GM12878 (cell line): ENCODE measurements around the gene ZFHX2.

Experiments used
- CHD4 ChIP-seq: fragments of 200-600 bp; sonication (generic); IDR thresholded peaks from 2 replicates; pipeline ENCODE4 v1.6.1; 2016; ENCODE audit warnings: mild to moderate bottlenecking
- RAD51 ChIP-seq: fragments of 450-650 bp; IDR thresholded peaks from 2 replicates; pipeline ENCODE4 v1.6.1; 2016; ENCODE audit warnings: moderate library complexity, mild to moderate bottlenecking, inconsistent platforms
- SMAD1 ChIP-seq: fragments of 450-650 bp; IDR thresholded peaks from 2 replicates; pipeline ENCODE4 v1.6.1; 2018; ENCODE audit warnings: mild to moderate bottlenecking, low read depth; ENCODE audit not compliant: partially characterized antibody
- ZZZ3 ChIP-seq: IDR thresholded peaks from 2 replicates; pipeline ENCODE4 v1.6.1; 2011; ENCODE audit warnings: low read depth; ENCODE audit not compliant: control insufficient read depth, insufficient read length
- TF ChIP-seq, protein P1 (sequence below), 3 experiments: IDR thresholded peaks in 2 of 3; conservative IDR thresholded peaks in 1 of 3; 2 replicates each; pipeline ENCODE4 v1.5.1; 2011; ENCODE audit warnings: low read depth in 3 of 3, low read length in 3 of 3, mild to moderate bottlenecking in 3 of 3, control low read depth in 2 of 3, moderate library complexity in 2 of 3, inconsistent platforms in 1 of 3, mixed read lengths in 1 of 3; ENCODE audit not compliant: control insufficient read depth in 2 of 3, insufficient read depth in 1 of 3; ENCODE audit errors: extremely low read depth in 1 of 3

DNA sequence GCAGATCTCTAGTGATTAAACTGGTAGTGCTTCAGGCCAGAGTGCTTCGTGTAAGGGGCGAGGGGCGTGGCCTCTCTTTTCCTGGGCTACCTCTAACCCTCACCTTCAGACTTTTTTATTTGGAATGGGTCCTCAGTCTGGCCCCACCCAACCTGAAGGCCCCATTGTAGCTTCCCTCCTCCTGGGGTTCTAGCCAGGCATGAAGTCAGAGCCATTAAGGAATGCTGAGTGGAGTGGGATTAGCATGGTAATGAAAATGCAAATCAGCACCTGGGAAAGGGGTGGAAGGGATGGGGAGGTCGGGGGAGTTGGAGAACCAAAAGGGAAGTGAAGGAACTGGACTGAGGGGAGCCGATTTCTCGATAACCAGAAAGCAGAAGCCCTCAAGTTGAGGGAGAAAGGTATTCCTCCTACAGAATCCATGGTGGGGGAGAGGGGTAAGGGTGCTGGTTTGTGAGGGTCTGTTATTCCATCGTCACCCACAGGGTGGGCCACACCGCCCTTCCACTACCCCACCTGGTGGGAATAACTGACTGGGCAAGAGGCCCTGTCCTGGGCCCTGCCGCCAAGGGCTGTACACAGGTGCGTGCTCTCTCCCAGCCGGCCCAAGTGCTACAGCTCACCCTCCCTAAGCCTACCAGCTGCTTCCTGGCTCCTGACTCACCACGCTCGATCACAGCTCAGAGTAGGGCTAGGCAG, 14.1 kb downstream of the ZFHX2 start:
- TF ChIP-seq ZZZ3 (no peak), RAD51 (no peak), CHD4 (no peak), SMAD1 (no peak)
- TF ChIP-seq, protein P1, sequence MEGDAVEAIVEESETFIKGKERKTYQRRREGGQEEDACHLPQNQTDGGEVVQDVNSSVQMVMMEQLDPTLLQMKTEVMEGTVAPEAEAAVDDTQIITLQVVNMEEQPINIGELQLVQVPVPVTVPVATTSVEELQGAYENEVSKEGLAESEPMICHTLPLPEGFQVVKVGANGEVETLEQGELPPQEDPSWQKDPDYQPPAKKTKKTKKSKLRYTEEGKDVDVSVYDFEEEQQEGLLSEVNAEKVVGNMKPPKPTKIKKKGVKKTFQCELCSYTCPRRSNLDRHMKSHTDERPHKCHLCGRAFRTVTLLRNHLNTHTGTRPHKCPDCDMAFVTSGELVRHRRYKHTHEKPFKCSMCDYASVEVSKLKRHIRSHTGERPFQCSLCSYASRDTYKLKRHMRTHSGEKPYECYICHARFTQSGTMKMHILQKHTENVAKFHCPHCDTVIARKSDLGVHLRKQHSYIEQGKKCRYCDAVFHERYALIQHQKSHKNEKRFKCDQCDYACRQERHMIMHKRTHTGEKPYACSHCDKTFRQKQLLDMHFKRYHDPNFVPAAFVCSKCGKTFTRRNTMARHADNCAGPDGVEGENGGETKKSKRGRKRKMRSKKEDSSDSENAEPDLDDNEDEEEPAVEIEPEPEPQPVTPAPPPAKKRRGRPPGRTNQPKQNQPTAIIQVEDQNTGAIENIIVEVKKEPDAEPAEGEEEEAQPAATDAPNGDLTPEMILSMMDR (IDR thresholded peaks at IDR 0.05 in 2 of 3, conservative IDR thresholded peaks at IDR 0.05 in 1 of 3; ENCODE audit: control insufficient read depth in 2 of 3, extremely low read depth in 1 of 3, insufficient read depth in 1 of 3, low read depth in 3 of 3, low read length in 3 of 3): no peak
